Hepatocyte (in vitro differentiated cells): Measurements from ENCODE around the gene PTTG1. TPM values are rescaled to one million over a fixed set of nuclear protein-coding genes. Genes with fewer than 3 reads are reported as not detected.

Source experiments
- DNase-seq: peaks from one replicate; pipeline ENCODE4 v3.0.0-alpha.2; 2016; ENCODE audit warnings: low spot score
- H2AFZ ChIP-seq: fragments of 200-600 bp; sonication (generic); 2 replicates; pipeline ENCODE4 v1.6.0; 2016; ENCODE audit warnings: antibody characterized with exemption, mild to moderate bottlenecking
- H3K27ac ChIP-seq: fragments of 200-600 bp; sonication (generic); 2 replicates; pipeline ENCODE4 v1.5.1; 2016; ENCODE audit warnings: mild to moderate bottlenecking
- H3K27me3 ChIP-seq: fragments of 200-600 bp; sonication (generic); 2 replicates; pipeline ENCODE4 v1.6.1; 2016
- H3K36me3 ChIP-seq: fragments of 200-600 bp; sonication (generic); replicated peaks from 2 replicates; pipeline ENCODE4 v1.5.1; 2016; ENCODE audit warnings: low read depth; ENCODE audit not compliant: insufficient read depth
- H3K4me1 ChIP-seq: fragments of 200-600 bp; sonication (generic); 2 replicates; pipeline ENCODE4 v1.5.1; 2016; ENCODE audit warnings: mild to moderate bottlenecking, moderate library complexity; ENCODE audit not compliant: insufficient read depth
- H3K4me2 ChIP-seq: fragments of 200-600 bp; sonication (generic); 2 replicates; pipeline ENCODE4 v1.6.0; 2016
- H3K4me3 ChIP-seq: fragments of 200-600 bp; sonication (generic); 2 replicates; pipeline ENCODE4 v1.5.1; 2016; ENCODE audit warnings: mild to moderate bottlenecking
- H3K79me2 ChIP-seq: fragments of 200-600 bp; sonication (generic); 2 replicates; pipeline ENCODE4 v1.6.0; 2017; ENCODE audit warnings: mild to moderate bottlenecking
- H3K9me2 ChIP-seq: fragments of 200-600 bp; sonication (generic); replicated peaks from 2 replicates; pipeline ENCODE4 v1.6.0; 2017; ENCODE audit warnings: mild to moderate bottlenecking; ENCODE audit not compliant: insufficient read depth
- H3K9me3 ChIP-seq: fragments of 200-600 bp; sonication (generic); 2 replicates; pipeline ENCODE4 v1.5.1; 2016; ENCODE audit warnings: low read depth, mild to moderate bottlenecking
- H4K20me1 ChIP-seq: fragments of 200-600 bp; sonication (generic); 2 replicates; pipeline ENCODE4 v1.6.0; 2016; ENCODE audit warnings: mild to moderate bottlenecking; ENCODE audit not compliant: insufficient read depth, poor library complexity, severe bottlenecking
- EZH2 ChIP-seq: fragments of 200-600 bp; sonication (generic); IDR thresholded peaks from 2 replicates; pipeline ENCODE4 v1.6.1; 2016; ENCODE audit warnings: antibody characterized with exemption, mild to moderate bottlenecking, borderline replicate concordance
- EZH2phosphoT487 ChIP-seq: fragments of 200-600 bp; sonication (generic); IDR thresholded peaks from one replicate; pipeline ENCODE4 v1.6.1; 2018; ENCODE audit warnings: antibody characterized with exemption, mild to moderate bottlenecking, low read depth, moderate library complexity; ENCODE audit not compliant: unreplicated experiment, severe bottlenecking
- WGBS: methylation state at CpG from one replicate; pipeline ENCODE4 v1.1.6; 2016; ENCODE audit warnings: low lambda C conversion rate; ENCODE audit errors: missing lambda C conversion rate; 5-methylcytosine and 5-hydroxymethylcytosine counted together
- microRNA-seq: library from miRNA; unstranded; fragments of <30 nt; microRNA quantifications from one replicate; pipeline ENCODE4, GENCODE V29; 2017
- polyA plus RNA-seq: library from polyadenylated mRNA; unstranded; fragments of >200 nt; fragmentation: Nextera tagmentation; extraction: Ambion mirVana; gene quantifications from 2 replicates; pipeline ENCODE4 v1.2.1, GENCODE V29; 2016
- small RNA-seq: library from RNA; depleted of rRNA; stranded (forward); fragments of <200 nt; gene quantifications from one replicate; pipeline ENCODE3, GENCODE V24; 2014
- total RNA-seq: library from RNA; depleted of rRNA; stranded (reverse); fragments of >200 nt; gene quantifications from 2 replicates; pipeline ENCODE4 v1.2.3, GENCODE V29; 2014
- TF ChIP-seq, protein P1 (sequence below): fragments of 200-600 bp; sonication (generic); IDR thresholded peaks from 2 replicates; pipeline ENCODE4 v1.5.1; 2016; ENCODE audit warnings: antibody characterized with exemption, mild to moderate bottlenecking; ENCODE audit not compliant: poor library complexity

The PTTG1 gene
- total and polyA plus RNA-seq, 2 experiments from 2014 or later: 18.8 to 49.2 TPM

DNA sequence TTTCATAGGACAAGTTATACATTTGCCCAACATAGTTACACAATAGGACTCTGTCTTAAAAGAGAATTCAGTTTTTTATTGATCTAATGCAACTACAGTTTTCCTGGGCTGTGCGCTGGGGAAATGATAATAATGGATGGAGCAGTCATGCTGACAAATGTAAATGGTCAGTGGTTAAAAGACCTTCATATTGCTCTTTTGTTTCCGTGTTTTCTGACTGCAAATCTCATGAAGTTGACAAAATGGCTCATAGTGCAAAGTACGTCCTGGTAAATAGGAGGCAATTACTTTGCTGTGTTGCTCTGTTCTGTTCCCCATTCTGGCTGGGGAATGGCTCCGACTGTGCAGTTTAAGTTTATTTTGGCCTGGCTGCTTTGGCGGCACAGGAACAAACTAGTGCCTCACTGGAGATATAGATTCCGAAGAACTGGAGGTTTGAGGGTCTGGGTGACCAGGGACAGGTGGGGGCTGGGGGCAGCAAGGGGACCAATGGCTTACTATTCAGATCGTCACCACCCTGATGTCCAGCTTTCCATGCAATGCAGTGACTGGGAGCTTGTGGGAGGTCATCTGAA is 54.3 kb downstream of the PTTG1 start:
- no peaks in the 10 kb centered on the region for H4K20me1 ChIP-seq
- peak overlapping the region; percentile 29 for H3K4me2 ChIP-seq
- H3K9me2 ChIP-seq: no peaks in the 10 kb centered on the region
- no peaks in the 10 kb centered on the region for H3K9me3 ChIP-seq
- TF ChIP-seq, protein P1, sequence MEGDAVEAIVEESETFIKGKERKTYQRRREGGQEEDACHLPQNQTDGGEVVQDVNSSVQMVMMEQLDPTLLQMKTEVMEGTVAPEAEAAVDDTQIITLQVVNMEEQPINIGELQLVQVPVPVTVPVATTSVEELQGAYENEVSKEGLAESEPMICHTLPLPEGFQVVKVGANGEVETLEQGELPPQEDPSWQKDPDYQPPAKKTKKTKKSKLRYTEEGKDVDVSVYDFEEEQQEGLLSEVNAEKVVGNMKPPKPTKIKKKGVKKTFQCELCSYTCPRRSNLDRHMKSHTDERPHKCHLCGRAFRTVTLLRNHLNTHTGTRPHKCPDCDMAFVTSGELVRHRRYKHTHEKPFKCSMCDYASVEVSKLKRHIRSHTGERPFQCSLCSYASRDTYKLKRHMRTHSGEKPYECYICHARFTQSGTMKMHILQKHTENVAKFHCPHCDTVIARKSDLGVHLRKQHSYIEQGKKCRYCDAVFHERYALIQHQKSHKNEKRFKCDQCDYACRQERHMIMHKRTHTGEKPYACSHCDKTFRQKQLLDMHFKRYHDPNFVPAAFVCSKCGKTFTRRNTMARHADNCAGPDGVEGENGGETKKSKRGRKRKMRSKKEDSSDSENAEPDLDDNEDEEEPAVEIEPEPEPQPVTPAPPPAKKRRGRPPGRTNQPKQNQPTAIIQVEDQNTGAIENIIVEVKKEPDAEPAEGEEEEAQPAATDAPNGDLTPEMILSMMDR: no peak
- TF ChIP-seq EZH2 (no peak), EZH2phosphoT487 (no peak)
- H2AFZ ChIP-seq: peak overlapping the region; percentile 24
- peak overlapping the region; percentile 89 for H3K27ac ChIP-seq
- no peaks in the 10 kb centered on the region for H3K79me2 ChIP-seq
- H3K27me3 ChIP-seq: no peaks in the 10 kb centered on the region
- no peak overlapping the region for H3K4me3 ChIP-seq
- no peak for DNase-seq
- H3K4me1 ChIP-seq: peaks cover 32% of the 10 kb centered on the region
- no peaks in the 10 kb centered on the region for H3K36me3 ChIP-seq
- WGBS: 56% methylated on average over 7 of the region's 7 CpGs

- WGBS: 80% methylated on average over 6 of the region's 6 CpGs
- no peak overlapping the region for H3K4me2 ChIP-seq
Observed at GRCh38 chr5:160477266-160477970, 55.8 kb downstream of the PTTG1 start.

DNA sequence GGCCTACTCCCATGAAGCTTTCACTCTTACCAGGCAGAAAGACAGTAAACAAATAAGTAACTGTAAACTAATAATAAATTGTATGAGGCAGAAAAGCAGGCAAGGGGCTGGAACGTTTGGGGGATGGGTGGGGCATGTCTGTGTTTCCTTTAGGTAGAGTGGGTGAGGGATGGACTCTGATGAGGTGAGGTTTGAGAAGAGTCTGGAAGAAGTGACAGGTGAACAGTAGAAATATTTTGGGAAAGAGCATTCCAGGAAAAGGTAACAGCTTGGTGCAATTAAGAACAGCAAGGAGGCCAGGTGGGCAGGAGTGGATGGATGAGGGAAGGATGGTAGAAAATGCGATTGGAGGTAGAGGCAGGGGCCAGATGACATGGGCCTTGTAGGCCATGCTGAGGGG is 56.5 kb downstream of the PTTG1 start:
- 64% methylated on average over 2 of the region's 2 CpGs for WGBS
- H3K27ac ChIP-seq: peak overlapping the region; percentile 89
- no peaks in the 10 kb centered on the region for H4K20me1 ChIP-seq
- no peaks in the 10 kb centered on the region for H3K9me3 ChIP-seq
- no peaks in the 10 kb centered on the region for H3K27me3 ChIP-seq
- no peaks in the 10 kb centered on the region for H3K36me3 ChIP-seq
- no peak overlapping the region for H2AFZ ChIP-seq
- no peaks in the 10 kb centered on the region for H3K9me2 ChIP-seq
- H3K79me2 ChIP-seq: no peaks in the 10 kb centered on the region
- no peak overlapping the region for H3K4me3 ChIP-seq
- no peak overlapping the region for H3K4me2 ChIP-seq
- TF ChIP-seq EZH2 (no peak), EZH2phosphoT487 (no peak)
- TF ChIP-seq, protein P1: no peak
- no peak for DNase-seq
- H3K4me1 ChIP-seq: peaks cover 29% of the 10 kb centered on the region

More at GRCh38 chr5:160477266-160477970, 55.8 kb downstream of the PTTG1 start:
- Histone ChIP-seq H3K27ac (peak overlapping the region; percentile 89), H3K79me2 (no peaks in the 10 kb centered on the region), H3K36me3 (no peaks in the 10 kb centered on the region), H3K9me3 (no peaks in the 10 kb centered on the region), H3K9me2 (no peaks in the 10 kb centered on the region), H2AFZ (no peak overlapping the region), H3K4me1 (peaks cover 29% of the 10 kb centered on the region), H4K20me1 (no peaks in the 10 kb centered on the region), H3K4me3 (no peak overlapping the region), H3K27me3 (no peaks in the 10 kb centered on the region)
- TF ChIP-seq, protein P1: no peak
- TF ChIP-seq EZH2phosphoT487: no peak
- DNase-seq: peak; percentile 51

Small RNA genes lying within 50 kb of the gene (microRNA-seq; reads per million reads assigned to microRNA genes)
- not detected for gene MIR3142

Small RNA genes lying within 50 kb of the gene (small RNA-seq; reads per million reads assigned to genes)
- gene MIR3142: not detected

Other genes starting within 250 kb of the PTTG1 start
- 51.5 and 55.7 TPM in 2 replicates for gene FABP6, start 192.3 kb upstream of the PTTG1 start, total RNA-seq
- gene FABP6, start 192.3 kb upstream of the PTTG1 start, polyA plus RNA-seq: 7.2 and 12.2 TPM in 2 replicates
- 6.6 and 8.1 TPM in 2 replicates for gene CCNJL, start 109.3 kb upstream of the PTTG1 start, total RNA-seq
- 9.5 and 10.8 TPM in 2 replicates for gene CCNJL, start 109.3 kb upstream of the PTTG1 start, polyA plus RNA-seq
- gene C1QTNF2, start 51.2 kb upstream of the PTTG1 start, total RNA-seq: 1.1 and 3.0 TPM in 2 replicates
- gene C1QTNF2, start 51.2 kb upstream of the PTTG1 start, polyA plus RNA-seq: 1.5 and 1.6 TPM in 2 replicates
- 4.7 and 5.3 TPM in 2 replicates for gene FAM200C, start 21.8 kb upstream of the PTTG1 start, total RNA-seq
- 1.4 and 3.0 TPM in 2 replicates for gene FAM200C, start 21.8 kb upstream of the PTTG1 start, polyA plus RNA-seq
- 39.9 and 62.5 TPM in 2 replicates for gene SLU7, start 2.8 kb upstream of the PTTG1 start, total RNA-seq
- gene SLU7, start 2.8 kb upstream of the PTTG1 start, polyA plus RNA-seq: 41.5 and 45.0 TPM in 2 replicates